Sciatic nerve (tissue), 2 donors: ENCODE measurements around the gene ARHGEF19. TPM values are rescaled to one million over a fixed set of nuclear protein-coding genes. Genes with fewer than 3 reads are reported as not detected.
"Not testable (repeated sequence)": the region's sequence is repeated elsewhere in the genome, so short reads cannot be mapped to it uniquely, and the experiment has no call there.

ENCODE experiments used
- ATAC-seq: fragments of 200-7000 bp; cut with Tn5 transposase; one replicate; pipeline ENCODE4 v1.9.1; 2020; ENCODE audit warnings: mild to moderate bottlenecking, moderate library complexity
- DNase-seq: peaks from one replicate; pipeline ENCODE4 v3.0.0-alpha.2; 2020; ENCODE audit warnings: low spot score
- intact Hi-C: fragments of 100-400 bp; cut with DNase I; formaldehyde crosslinking; loops from one replicate; pipeline ENCODE4 v1.14.2; 2022
- total RNA-seq: library from RNA; stranded (reverse); fragmentation: NEBNext Ultra II Directional; extraction: Animal tissue kit (Norgen Biotek cat#: 25700); gene quantifications from one replicate; pipeline ENCODE4 v1.2.1, GENCODE V29; 2021
- donor health status: DM: no; HTN: no; CAD: no.
- donor health status: DM: no; HTN: no; CAD: no.

ARHGEF19 gene
- total RNA-seq, 1 donor from 2014 or later, result 4.6 TPM

- DNase-seq (no peak), ATAC-seq (no peak)
- intact Hi-C loops, result no loop called here
These were observed 38.1 kb downstream of the ARHGEF19 start for GRCh38 chr1:16174261-16174868.

DNA sequence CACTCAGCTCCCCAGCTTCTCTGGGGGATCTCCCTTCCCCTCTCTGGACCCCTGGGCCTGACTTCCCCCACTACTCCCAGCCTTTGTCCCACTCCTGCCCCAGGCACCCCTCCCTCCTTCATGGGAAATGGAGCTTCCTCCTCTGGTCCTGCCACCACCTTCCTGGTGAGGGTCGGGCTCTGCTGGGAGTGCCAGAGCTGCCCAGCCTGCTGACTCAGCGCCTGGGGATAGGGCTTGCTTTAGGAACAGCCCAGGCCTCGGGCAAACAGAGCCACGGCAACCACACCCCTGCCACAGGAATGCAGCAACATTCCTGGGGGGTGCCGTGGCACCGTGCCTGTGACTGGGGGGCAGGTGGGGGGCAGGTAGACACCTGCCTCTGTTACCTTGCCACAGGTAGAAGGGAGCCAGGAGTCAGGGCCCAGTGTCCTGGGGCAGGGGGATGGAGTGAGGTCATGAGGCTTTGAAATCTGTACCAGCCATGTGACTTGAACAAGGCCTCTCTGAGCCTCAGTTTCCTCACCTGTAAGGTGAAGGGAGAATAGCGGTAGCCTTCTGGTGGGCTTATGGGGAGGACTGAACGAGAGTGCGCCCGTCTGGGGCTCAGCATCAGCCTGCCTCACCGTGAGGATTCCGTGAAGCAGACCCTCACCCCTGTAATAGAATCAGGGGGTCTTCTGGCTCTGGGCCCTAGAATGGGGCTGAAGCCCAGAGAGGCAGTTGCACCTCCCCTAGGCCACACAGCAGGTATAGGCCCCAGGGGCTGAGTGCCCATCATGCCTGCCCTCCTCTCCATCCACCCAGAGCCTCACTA lies 38.8 kb downstream of the ARHGEF19 start:
- intact Hi-C loops, result no loop called here
- ATAC-seq (no peak), DNase-seq (no peak)

GRCh38 chr1:16172964-16173446 lies 39.4 kb downstream of the ARHGEF19 start:
- no peak for ATAC-seq
- intact Hi-C loops, result no loop called here

GRCh38 chr1:16172218-16172830 lies 40.1 kb downstream of the ARHGEF19 start:
- intact Hi-C loops, result no loop called here
- DNase-seq, result no peak
- no peak for ATAC-seq

More at GRCh38 chr1:16172964-16173446, 39.4 kb downstream of the ARHGEF19 start:
- no peak for DNase-seq

- intact Hi-C loops, result no loop called here
- ATAC-seq (no peak), DNase-seq (no peak)
These were observed 40.9 kb downstream of the ARHGEF19 start for GRCh38 chr1:16171314-16172151.

- intact Hi-C loops, result no loop called here
- no peak for ATAC-seq
- no peak for DNase-seq
These were observed 42.2 kb downstream of the ARHGEF19 start for GRCh38 chr1:16170283-16170673.

- ATAC-seq (no peak), DNase-seq (no peak)
- intact Hi-C loops, result no loop called here
These were observed 43.7 kb downstream of the ARHGEF19 start for GRCh38 chr1:16168622-16169360.

GRCh38 chr1:16168144-16168495 lies 44.3 kb downstream of the ARHGEF19 start:
- ATAC-seq, intact Hi-C loops: not testable (repeated sequence)

DNA sequence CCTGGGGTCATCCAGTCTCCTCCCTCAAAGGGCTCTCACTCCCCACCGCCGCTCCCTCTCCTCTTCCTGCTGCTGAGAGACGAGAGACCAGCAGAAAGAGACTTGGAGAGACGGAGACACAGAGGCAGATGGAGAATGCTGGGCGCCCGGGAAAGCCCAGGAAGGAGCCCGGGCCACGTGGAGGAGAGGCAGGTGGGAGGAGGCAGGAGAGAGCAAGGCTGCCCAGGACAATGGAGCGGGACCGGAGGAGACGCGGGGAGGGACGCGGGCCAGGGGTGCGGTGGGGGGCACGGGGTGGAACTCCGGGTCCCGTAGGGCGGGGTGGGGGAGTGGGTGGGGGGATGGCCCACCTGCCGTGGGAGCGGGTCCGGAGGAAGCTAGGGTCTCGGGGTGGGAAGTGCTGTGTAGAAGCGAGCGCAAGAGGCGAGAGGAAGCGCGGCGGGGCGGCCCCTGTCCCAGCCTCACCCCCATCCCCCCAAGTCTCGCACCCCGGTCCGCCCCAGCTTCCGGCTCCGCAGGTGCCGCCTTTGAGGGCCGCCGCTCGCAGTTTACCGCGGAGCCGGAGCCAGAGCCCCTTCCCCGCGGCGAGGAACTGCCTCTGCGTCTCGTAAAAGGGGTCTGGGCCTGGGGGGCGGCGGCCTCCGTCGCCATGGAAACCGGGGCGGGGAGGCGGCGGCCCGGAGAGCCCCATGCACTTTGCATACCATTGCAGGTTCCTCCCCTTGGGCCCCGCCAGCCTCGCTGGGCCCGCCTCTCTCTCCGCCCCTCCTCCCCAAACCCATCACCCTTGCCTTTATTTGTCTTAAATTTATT lies 44.9 kb downstream of the ARHGEF19 start:
- intact Hi-C loops, result no loop called here
- DNase-seq, result no peak

More at GRCh38 chr1:16168144-16168495, 44.3 kb downstream of the ARHGEF19 start:
- not testable (repeated sequence) for DNase-seq

DNA sequence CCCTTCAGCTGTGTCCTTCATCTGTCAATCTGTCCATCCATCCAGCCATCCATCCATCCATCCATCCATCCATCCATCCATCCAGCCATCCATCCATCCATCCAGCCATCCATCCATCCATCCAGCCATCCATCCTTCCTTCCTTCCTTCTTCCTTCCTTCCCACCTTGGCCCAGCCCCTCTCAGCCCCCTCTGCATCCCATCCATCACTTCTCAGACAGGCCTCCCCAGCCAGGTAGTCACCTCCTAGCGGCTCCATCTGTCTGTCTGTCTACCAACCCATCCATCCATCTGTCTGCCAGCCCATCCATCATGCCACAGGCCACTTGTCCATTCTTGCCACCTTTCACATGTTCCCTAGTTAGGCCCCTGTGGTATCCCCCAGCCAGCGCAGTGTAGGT lies 46.3 kb downstream of the ARHGEF19 start:
- DNase-seq, result no peak
- ATAC-seq, result no peak
- intact Hi-C loops, result no loop called here

More for the DNA sequence above, 44.9 kb downstream of the ARHGEF19 start:
- ATAC-seq, result peak; percentile 74

DNA sequence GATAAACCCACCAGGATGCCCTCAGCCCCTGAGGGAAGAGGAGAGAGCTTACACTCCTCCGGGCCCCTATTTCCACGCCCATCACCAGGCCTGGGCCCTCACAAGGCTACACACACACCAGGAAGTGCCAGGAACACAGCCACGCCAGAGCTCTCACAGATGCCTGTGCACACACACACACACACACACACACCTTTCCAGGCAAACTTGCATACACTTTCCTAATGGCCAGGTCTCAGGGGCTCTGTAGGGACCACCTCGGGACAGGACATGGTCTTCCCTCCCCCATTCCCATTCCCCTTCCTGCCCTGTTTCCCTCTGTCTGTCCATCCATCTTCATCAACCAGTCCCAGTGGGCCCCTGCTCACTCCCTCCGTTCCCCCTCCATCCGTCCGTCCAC lies 46.9 kb downstream of the ARHGEF19 start:
- DNase-seq (no peak), ATAC-seq (no peak)
- intact Hi-C loops, result no loop called here

DNA sequence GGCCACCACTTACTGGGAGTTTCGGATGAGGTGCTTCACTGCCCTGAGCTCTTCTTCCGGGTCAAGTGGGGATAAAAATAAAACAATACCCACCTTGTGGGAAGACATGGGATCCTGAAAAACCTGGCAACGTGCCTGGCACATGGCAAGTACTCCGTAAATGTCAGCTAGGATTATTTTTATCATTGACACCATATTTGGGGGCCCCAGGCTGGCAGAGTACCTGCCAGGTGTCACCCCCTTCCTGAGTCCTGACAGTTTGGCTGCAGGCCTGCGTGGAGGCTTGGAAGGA lies 47.4 kb downstream of the ARHGEF19 start:
- ATAC-seq (no peak), DNase-seq (no peak)
- intact Hi-C loops, result no loop called here

DNA sequence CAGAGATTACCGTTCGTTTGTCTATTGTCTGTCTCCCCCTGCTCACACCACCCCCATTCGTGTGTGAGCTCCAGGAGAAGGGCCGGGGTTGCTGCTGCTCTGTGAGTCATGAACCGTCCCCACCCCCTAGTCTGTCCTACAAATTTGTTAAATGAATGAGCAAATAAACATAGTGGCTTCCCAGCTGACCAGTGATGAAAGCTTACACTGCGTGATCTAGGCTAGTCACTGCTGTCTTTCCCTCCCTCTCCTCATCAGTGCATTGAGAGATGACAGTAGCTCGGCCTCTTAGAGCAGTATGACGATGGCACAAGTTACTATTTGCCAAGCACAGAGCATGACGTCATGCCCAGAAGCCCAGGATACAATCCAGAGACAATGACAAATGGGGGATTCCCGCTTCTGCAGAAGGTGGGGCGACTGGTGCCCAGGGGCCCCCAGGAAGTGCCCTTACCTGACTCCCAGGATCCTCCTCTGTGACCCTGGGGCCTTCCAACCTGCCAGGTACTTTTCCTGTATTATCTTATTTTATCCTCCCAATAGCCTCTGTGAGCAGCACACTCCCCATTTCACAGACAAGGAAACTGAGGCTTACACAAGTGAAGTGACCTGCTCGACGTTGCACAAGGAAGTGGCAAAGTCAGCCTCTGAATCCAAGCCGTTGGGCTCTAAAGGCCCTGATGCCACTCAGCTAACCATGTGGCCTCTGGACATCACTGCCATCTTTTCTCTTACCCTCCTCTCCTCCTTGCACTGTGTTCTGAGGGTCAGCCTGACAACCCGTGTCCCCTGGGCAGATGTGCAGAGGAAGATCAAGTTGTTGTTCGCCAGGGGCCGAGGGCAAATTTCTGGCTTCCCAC lies 48.0 kb downstream of the ARHGEF19 start:
- peak; percentile 16 for ATAC-seq
- no peak for DNase-seq
- intact Hi-C loops, result no loop called here

- intact Hi-C loops, result not testable (repeated sequence)
These were observed 48.7 kb downstream of the ARHGEF19 start for GRCh38 chr1:16163608-16164212.

DNA sequence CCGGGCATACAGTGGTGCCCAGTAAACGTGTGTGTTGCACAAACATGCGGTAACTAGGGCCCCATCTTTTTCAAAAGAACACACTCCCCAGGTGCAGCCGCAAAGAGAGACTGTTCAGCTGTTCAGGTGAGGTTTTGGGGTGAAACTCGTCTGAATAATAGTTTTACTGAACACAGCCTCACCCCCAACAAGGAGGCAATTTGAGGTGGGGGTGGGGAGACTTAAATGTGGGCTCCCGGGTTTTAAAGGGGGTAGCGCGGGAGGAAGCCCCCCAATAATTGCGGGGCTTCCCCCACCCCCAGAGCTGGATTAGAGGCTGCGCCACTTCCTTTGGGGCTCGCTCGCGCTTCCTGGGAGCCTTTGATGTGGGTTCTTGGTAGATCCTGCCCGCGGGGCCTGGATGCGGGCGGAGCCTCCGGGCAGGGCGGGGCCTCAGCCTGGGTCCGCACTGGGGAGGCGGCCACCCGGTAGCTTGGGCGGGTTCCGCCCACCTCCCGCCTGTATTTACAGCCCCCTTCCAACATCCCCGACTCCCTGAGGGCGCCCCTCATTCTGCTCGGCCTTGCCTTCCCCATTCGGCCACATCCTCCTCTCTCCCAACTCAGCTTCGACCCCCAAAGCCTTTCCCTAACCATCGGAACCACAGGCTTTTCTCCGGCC lies 50.2 kb downstream of the ARHGEF19 start:
- DNase-seq (no peak), ATAC-seq (peak; percentile 19)
- intact Hi-C loops, result no loop called here

More at GRCh38 chr1:16163608-16164212, 48.7 kb downstream of the ARHGEF19 start:
- not testable (repeated sequence) for DNase-seq, ATAC-seq

DNA sequence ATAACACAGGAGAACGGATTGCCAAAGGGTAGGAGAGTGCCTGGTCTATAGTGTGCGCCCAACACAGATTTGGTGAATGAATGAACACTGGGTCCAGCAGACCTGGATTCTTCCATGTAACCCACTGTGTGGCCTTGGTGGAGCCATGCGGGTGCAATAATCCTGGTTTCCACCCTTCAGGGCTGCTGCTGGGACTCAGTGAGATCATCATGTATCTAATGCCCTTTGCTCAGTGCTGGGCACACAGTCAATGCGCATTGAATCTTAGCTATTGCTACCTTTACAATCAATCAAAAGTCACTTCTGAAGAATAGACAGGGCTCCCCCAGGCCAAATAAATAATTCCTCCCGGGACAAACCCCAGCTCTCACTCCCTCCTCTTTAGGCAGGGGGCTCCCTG lies 50.7 kb downstream of the ARHGEF19 start:
- DNase-seq, result no peak
- intact Hi-C loops, result no loop called here
- no peak for ATAC-seq
